HepG2 (cell line): ENCODE results near the gene SURF2. TPM values are rescaled to one million over a fixed set of nuclear protein-coding genes. Genes with fewer than 3 reads are reported as not detected.

Source experiments
- CSRNP2 ChIP-seq: sonication (generic); formaldehyde crosslinking; conservative IDR thresholded peaks from 2 replicates; pipeline ENCODE4 v1.8.0; 2022; ENCODE audit warnings: low read depth, missing genetic modification reagents
- EHMT2 ChIP-seq: fragments of 200-600 bp; sonication (generic); IDR thresholded peaks from 2 replicates; pipeline ENCODE4 v1.7.0; 2017; ENCODE audit warnings: antibody characterized with exemption, low read depth, low read length, borderline replicate concordance
- HDAC1 ChIP-seq: sonication (generic); formaldehyde crosslinking; IDR thresholded peaks from 2 replicates; pipeline ENCODE4 v1.5.1; 2020; ENCODE audit warnings: mild to moderate bottlenecking, missing genetic modification reagents
- MAFK ChIP-seq, 2 experiments: IDR thresholded peaks in 1 of 2; conservative IDR thresholded peaks in 1 of 2; 2 replicates each; pipeline ENCODE4 v1.6.1; 2011; ENCODE audit warnings: improper control_type of control experiment in 2 of 2, low read length in 2 of 2
- MXD4 ChIP-seq: IDR thresholded peaks from 2 replicates; pipeline ENCODE4 v1.6.1; 2016; ENCODE audit warnings: mild to moderate bottlenecking, missing biosample characterization, missing genetic modification reagents
- NR1H2 ChIP-seq: sonication (generic); formaldehyde crosslinking; IDR thresholded peaks from 2 replicates; pipeline ENCODE4 v1.8.1; 2022; ENCODE audit warnings: low read depth, missing genetic modification reagents, borderline replicate concordance
- PRDM10 ChIP-seq: sonication (generic); formaldehyde crosslinking; IDR thresholded peaks from 2 replicates; pipeline ENCODE4 v1.4.0; 2020; ENCODE audit warnings: low read depth, missing genetic modification reagents
- PTBP1 ChIP-seq: fragments of 200-400 bp; formaldehyde crosslinking; IDR thresholded peaks from 2 replicates; pipeline ENCODE4 v1.6.1; 2018; ENCODE audit warnings: low read length, low read depth; ENCODE audit not compliant: poor library complexity, severe bottlenecking
- SP4 ChIP-seq: sonication (generic); formaldehyde crosslinking; IDR thresholded peaks from 2 replicates; pipeline ENCODE4 v1.8.1; 2023; ENCODE audit warnings: mild to moderate bottlenecking, missing genetic modification reagents
- USF2 ChIP-seq, 2 experiments: sonication (generic) in 1 of 2; formaldehyde crosslinking in 1 of 2; IDR thresholded peaks; 2 replicates each; pipeline versions ENCODE4 v1.5.1 to v1.6.1; 2011 to 2020; ENCODE audit warnings: borderline replicate concordance in 1 of 2, low read depth in 1 of 2, low read length in 1 of 2, mild to moderate bottlenecking in 1 of 2, missing genetic modification reagents in 1 of 2, moderate library complexity in 1 of 2
- ZBTB38 ChIP-seq: sonication (generic); formaldehyde crosslinking; IDR thresholded peaks from 2 replicates; pipeline ENCODE4 v1.5.1; 2020; ENCODE audit warnings: mild to moderate bottlenecking, missing genetic modification reagents
- ZBTB42 ChIP-seq: sonication (generic); formaldehyde crosslinking; IDR thresholded peaks from 2 replicates; pipeline ENCODE4 v1.5.0; 2020; ENCODE audit warnings: mild to moderate bottlenecking, missing genetic modification reagents
- ZNF225 ChIP-seq: sonication (generic); formaldehyde crosslinking; IDR thresholded peaks from 2 replicates; pipeline ENCODE4 v1.4.0; 2020; ENCODE audit warnings: mild to moderate bottlenecking, missing genetic modification reagents
- ZNF317 ChIP-seq: sonication (generic); formaldehyde crosslinking; IDR thresholded peaks from 2 replicates; pipeline ENCODE4 v1.5.0; 2020; ENCODE audit warnings: mild to moderate bottlenecking, missing genetic modification reagents
- ZNF761 ChIP-seq: sonication (generic); formaldehyde crosslinking; conservative IDR thresholded peaks from 2 replicates; pipeline ENCODE4 v1.4.0; 2020; ENCODE audit warnings: mild to moderate bottlenecking, missing genetic modification reagents
- ZNF773 ChIP-seq: sonication (generic); formaldehyde crosslinking; IDR thresholded peaks from 2 replicates; pipeline ENCODE4 v1.4.0; 2020; ENCODE audit warnings: missing genetic modification reagents, borderline replicate concordance
- polyA plus RNA-seq, 8 experiments: library from polyadenylated mRNA; depleted of rRNA in 3 of 8; stranded (reverse) in 7 of 8; unstranded in 1 of 8; fragments of >200 nt; fragmentation: Illumina TruSeq in 4 of 8; extraction: Trizol in 4 of 8; gene quantifications; 2 replicates each; pipeline versions ENCODE4 v1.2.1 to v1.2.3, GENCODE V29; 2011 to 2016; ENCODE audit warnings: low read depth in 4 of 8, missing spikeins in 1 of 8, mixed read lengths in 1 of 8; ENCODE audit not compliant: insufficient read depth in 1 of 8
- total RNA-seq, 5 experiments: library from RNA; depleted of rRNA; stranded (reverse); fragments of >200 nt; fragmentation: Illumina TruSeq; extraction: Trizol; gene quantifications; 2 replicates each; pipeline ENCODE4 v1.2.3, GENCODE V29; 2016; ENCODE audit warnings: low read depth in 1 of 5
- TF ChIP-seq, protein P1 (sequence below): sonication (generic); formaldehyde crosslinking; IDR thresholded peaks from 2 replicates; pipeline ENCODE4 v1.8.1; 2023; ENCODE audit warnings: mild to moderate bottlenecking, moderate library complexity, missing genetic modification reagents
- TF ChIP-seq, protein P2 (sequence below): sonication (generic); formaldehyde crosslinking; IDR thresholded peaks from 2 replicates; pipeline ENCODE4 v1.9.0; 2021; ENCODE audit warnings: missing genetic modification reagents, borderline replicate concordance

SURF2 gene
- total and polyA plus RNA-seq, 2 of the 13 experiments (the other 11 are each of a cell fraction or from before 2014, with no cell fraction given): 6.3 to 13.6 TPM

DNA sequence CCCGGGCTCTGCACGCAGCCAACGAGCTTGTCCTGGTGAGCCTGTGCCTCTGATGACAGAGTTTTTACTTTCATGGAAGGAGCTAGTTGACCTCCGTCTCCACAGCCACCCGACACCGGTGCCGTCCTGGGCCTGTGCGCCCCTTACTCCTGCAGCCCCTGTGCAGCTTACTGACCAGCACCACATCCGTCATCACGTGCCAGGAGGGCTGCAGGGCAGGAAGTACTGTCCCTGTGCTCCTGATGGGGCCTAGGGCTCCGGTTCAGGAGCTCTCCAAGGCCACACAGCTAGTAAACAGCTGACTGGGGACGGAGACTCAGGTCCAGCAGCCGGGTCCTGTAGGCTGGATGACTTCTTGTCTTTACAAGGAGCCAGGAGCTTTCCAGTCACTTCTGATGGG, 30.0 kb downstream of the SURF2 start (continued):
- 0 out of 2 replicates have a peak, but pooled peaks have one; percentile 11 for TF ChIP-seq USF2 (IDR thresholded peaks at IDR 0.05; ENCODE audit: low read depth, low read length)
- peak; percentile 64; the same call in 1 of the 2 replicates for TF ChIP-seq USF2 (CRISPR knock-in tag; IDR thresholded peaks at IDR 0.05; ENCODE audit: borderline replicate concordance)
- no peak for TF ChIP-seq ZNF225 (CRISPR knock-in tag)
- no peak; the same call in 1 of the 2 replicates for TF ChIP-seq PRDM10
- TF ChIP-seq, protein P1, sequence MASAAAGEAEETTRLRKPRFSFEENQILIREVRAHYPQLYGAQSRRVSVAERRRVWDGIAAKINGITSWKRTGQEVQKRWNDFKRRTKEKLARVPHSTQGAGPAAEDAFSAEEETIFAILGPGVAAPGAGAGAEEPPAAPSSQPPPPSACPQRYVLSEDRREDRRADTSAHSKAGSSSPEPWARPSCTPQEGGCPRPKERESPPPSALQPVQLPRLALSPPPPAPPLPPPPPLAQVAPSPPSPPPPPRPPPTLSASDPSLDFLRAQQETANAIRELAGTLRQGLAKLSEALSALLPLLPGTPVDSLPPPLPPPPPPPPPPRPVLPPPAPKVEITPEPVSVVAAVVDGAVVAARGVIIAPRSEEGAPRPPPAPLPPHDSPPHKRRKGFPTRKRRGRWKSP (CRISPR knock-in tag): no peak; the same call in 1 of the 2 replicates
- TF ChIP-seq, protein P2, sequence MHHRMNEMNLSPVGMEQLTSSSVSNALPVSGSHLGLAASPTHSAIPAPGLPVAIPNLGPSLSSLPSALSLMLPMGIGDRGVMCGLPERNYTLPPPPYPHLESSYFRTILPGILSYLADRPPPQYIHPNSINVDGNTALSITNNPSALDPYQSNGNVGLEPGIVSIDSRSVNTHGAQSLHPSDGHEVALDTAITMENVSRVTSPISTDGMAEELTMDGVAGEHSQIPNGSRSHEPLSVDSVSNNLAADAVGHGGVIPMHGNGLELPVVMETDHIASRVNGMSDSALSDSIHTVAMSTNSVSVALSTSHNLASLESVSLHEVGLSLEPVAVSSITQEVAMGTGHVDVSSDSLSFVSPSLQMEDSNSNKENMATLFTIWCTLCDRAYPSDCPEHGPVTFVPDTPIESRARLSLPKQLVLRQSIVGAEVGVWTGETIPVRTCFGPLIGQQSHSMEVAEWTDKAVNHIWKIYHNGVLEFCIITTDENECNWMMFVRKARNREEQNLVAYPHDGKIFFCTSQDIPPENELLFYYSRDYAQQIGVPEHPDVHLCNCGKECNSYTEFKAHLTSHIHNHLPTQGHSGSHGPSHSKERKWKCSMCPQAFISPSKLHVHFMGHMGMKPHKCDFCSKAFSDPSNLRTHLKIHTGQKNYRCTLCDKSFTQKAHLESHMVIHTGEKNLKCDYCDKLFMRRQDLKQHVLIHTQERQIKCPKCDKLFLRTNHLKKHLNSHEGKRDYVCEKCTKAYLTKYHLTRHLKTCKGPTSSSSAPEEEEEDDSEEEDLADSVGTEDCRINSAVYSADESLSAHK (CRISPR knock-in tag): no peak
- TF ChIP-seq CSRNP2: no peak
- no peak for TF ChIP-seq EHMT2
- TF ChIP-seq SP4 (CRISPR knock-in tag): 0 out of 2 replicates have a peak, but pooled peaks have one; percentile 21
- peak; percentile 90 for TF ChIP-seq ZBTB38 (CRISPR knock-in tag)
- no peak for TF ChIP-seq ZNF317 (CRISPR knock-in tag)
- TF ChIP-seq ZBTB42 (CRISPR knock-in tag): no peak
- TF ChIP-seq MXD4: no peak
- no peak for TF ChIP-seq NR1H2
- TF ChIP-seq ZNF773: no peak
- TF ChIP-seq PTBP1: no peak
- 0 out of 2 replicates have a peak, but pooled peaks have one; percentile 42 for TF ChIP-seq ZNF761 (CRISPR knock-in tag)
- no peak for TF ChIP-seq MAFK (conservative IDR thresholded peaks at IDR 0.05 in 1 of 2, IDR thresholded peaks at IDR 0.05 in 1 of 2; ENCODE audit: low read length in 2 of 2)
- TF ChIP-seq HDAC1 (CRISPR knock-in tag): peak; percentile 65
